D721Med (cell line): ENCODE measurements around the gene XPO5.

Source experiments
- DNase-seq: peaks from one replicate; pipeline ENCODE4 v3.0.0; 2011; ENCODE audit warnings: low spot score; ENCODE audit not compliant: insufficient read length
- FAIRE-seq: peaks from 2 replicates; lab custom pipeline; 2011; peaks lifted over from hg19 to GRCh38; lab: Jason Lieb, UNC
- TF ChIP-seq, protein P1 (sequence below): IDR thresholded peaks from 2 replicates; pipeline ENCODE4 v1.5.1; 2012; ENCODE audit warnings: mild to moderate bottlenecking, control low read depth; ENCODE audit not compliant: insufficient read depth; ENCODE audit errors: missing control alignments

XPO5 gene

GRCh38 chr6:43491750-43492661, 83.8 kb downstream of the XPO5 start:
- TF ChIP-seq, protein P1, sequence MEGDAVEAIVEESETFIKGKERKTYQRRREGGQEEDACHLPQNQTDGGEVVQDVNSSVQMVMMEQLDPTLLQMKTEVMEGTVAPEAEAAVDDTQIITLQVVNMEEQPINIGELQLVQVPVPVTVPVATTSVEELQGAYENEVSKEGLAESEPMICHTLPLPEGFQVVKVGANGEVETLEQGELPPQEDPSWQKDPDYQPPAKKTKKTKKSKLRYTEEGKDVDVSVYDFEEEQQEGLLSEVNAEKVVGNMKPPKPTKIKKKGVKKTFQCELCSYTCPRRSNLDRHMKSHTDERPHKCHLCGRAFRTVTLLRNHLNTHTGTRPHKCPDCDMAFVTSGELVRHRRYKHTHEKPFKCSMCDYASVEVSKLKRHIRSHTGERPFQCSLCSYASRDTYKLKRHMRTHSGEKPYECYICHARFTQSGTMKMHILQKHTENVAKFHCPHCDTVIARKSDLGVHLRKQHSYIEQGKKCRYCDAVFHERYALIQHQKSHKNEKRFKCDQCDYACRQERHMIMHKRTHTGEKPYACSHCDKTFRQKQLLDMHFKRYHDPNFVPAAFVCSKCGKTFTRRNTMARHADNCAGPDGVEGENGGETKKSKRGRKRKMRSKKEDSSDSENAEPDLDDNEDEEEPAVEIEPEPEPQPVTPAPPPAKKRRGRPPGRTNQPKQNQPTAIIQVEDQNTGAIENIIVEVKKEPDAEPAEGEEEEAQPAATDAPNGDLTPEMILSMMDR = no peak
- FAIRE-seq (no peak), DNase-seq (no peak)

- TF ChIP-seq, protein P1 = no peak
- DNase-seq = no peak
- FAIRE-seq = no peak
Measured at GRCh38 chr6:43490523-43490939, 85.3 kb downstream of the XPO5 start.

DNA sequence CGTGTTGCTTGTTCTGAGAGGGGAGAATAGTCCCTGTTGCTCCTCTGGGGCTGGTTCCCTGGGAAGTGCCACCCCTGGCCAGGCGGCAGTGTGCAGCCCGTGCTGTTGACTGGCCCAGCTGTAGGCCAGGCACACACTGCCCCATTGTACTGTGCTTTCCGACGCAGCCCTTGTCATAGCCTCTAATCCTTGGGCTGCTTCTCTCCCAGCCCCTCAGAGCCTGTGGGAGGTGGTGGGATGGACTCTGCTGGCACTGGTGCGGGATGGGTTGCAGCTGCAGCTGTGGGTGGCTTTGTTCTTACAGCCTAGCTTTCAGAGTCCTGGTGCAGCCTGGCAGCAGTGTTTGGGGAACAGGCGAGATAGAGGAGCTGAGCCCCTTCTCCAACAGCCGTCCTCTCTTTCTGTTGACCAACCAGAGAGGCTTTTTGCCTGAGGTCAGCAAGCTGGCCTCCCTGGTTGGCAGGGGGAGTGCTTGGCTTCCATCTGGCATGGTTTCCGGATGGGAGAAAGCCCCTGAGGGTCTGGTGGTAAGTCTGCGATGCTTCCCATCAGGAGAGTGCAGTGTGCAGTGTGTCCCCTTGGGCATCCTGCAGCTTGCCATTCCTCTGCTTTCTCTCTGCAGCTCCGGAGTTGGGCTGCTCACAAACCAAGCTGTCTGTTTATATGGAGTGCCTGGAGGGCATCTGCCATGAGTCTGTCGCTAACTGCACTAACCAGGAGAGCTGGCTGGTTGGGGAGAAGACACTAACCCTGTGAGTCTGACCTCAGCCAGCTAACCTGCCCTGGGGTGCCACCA, 86.4 kb downstream of the XPO5 start:
- FAIRE-seq (no peak), DNase-seq (no peak)
- TF ChIP-seq, protein P1 = no peak

DNA sequence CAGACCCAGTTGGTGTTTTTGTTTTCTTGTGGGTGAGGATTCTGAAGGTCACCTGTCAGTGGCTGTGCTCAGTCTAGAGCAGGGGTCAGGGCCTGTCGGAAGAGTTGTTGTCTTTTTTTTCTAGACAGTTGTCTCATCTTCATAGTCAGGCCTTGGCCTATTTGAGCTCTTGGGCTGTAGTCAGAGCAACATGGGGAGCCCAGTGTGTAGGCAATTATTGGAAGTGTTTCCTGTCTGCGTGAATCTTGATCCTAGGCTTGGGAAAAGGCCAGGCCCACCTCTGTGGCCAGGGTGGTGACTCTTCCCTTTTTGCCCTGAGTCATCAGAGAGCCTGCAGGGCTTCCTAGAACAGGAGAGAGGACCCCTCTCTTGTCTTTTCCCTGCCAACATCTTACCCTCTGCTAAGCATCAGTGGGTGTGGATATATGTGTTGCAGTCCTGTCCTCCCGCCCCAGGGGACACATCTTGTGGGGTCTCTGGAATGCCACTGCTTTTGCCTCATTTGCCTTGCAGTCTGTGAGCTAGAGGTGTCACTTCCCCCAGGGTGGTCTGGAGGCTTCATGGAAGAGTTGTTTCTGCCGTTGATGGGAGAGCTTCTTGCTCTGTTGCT, 87.1 kb downstream of the XPO5 start:
- TF ChIP-seq, protein P1 = no peak
- DNase-seq (no peak), FAIRE-seq (no peak)

DNA sequence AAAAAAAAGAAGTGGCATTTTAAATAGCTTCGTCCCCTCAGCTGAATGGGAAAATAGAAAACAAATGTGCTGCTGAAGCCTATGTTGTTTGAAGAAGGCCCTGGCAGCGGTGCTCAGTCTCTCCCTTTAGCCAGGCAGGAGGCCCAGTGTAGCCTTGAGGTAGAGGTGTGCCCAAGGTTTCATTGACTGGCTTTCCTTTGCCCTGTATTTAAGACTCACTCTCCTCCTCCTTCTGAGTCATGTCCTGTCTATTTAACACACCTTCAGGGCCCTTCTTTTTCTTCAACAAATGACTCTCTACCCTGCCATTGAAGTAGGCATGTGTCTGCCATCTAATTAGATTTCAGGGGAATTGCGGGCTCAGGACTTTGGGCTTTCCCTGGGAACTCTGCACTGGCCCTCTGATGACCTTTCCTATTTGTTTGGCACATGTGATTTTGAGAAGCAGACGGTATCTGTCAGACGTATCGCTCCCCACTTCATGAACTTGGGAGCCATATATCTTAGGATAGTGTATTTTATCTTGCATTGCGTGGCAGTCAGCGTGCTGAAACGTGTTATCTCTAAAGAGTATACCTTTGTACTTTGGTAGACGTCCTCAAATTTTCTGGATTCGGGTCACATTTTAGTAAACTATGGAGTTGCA, 94.1 kb downstream of the XPO5 start:
- TF ChIP-seq, protein P1 = no peak
- FAIRE-seq = no peak
- no peak for DNase-seq

DNA sequence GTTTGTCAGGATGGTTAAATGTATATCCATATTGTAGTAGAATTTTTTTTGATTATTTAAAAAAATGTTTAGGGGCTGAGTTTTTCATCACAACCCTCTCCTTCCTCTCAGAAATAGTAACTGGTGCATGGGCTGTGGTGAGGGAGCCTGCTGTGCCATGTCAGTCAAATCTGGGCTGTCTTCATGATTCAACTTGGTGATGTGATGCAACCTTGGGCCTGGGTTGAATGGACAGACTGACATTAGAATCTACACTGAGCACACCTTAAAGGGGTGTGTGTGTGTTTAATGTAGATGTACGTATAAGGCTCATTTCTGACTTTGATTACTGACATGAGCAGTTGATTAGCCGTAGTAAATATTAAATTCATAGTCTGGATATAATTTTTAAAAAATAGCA, 94.8 kb downstream of the XPO5 start:
- DNase-seq = no peak
- TF ChIP-seq, protein P1 = no peak
- FAIRE-seq = no peak
